Measurements from ENCODE around the gene OBSCN. TPM values are rescaled to one million over a fixed set of nuclear protein-coding genes. Genes with fewer than 3 reads are reported as not detected.

The OBSCN gene
- total and polyA plus RNA-seq, 2 donors (not counting 1 experiment from before 2014, with no cell fraction given): 10.0 to 63.9 TPM

- peaks cover 0 to 17% (median 5%) of the 10 kb centered on the region in 3 donors for H3K9me3 ChIP-seq (ENCODE audit: control extremely low read depth in 1 of 3, control insufficient read depth in 2 of 3, insufficient read depth in 1 of 3, low read length in 2 of 3)
- no peak for ATAC-seq (ENCODE audit: low read depth)
- POLR2A ChIA-PET: no interaction called here
- H3K27ac Mint-ChIP-seq: no peak overlapping the region
- H3K79me2 ChIP-seq (ENCODE audit: control insufficient read depth, insufficient read depth, low read length): no peaks in the 10 kb centered on the region
- H3K9me3 Mint-ChIP-seq (ENCODE audit: insufficient read depth): peaks cover 5% of the 10 kb centered on the region
- H3K27me3 Mint-ChIP-seq: no peaks in the 10 kb centered on the region
- H3K36me3 ChIP-seq (replicated peaks in 1 of 2; ENCODE audit: control extremely low read depth in 1 of 2, control insufficient read depth in 1 of 2, extremely low read depth in 1 of 2, insufficient read depth in 2 of 2, low read length in 1 of 2): no peaks in the 10 kb centered on the region
- H3K4me1 Mint-ChIP-seq: no peaks in the 10 kb centered on the region
- H3K27ac ChIP-seq (ENCODE audit: low read length in 2 of 2): no peak overlapping the region
- no peaks in the 10 kb centered on the region for H3K27me3 ChIP-seq (replicated peaks in 1 of 4; ENCODE audit: control extremely low read depth in 1 of 4, control insufficient read depth in 3 of 4, insufficient read depth in 4 of 4, low read length in 3 of 4)
- H3K4me3 ChIP-seq (ENCODE audit: control extremely low read depth in 1 of 5, extremely low read depth in 1 of 5, insufficient read depth in 1 of 5, low read depth in 2 of 5, low read length in 4 of 5): no peak overlapping the region
- no peak for DNase-seq
- no peak overlapping the region for H3K4me3 Mint-ChIP-seq
- intact Hi-C loops (cut with micrococcal nuclease): no loop called here
- TF ChIP-seq EZH2 (IDR thresholded peaks at IDR 0.05; ENCODE audit: borderline replicate concordance, insufficient read depth, low read depth, low read length, poor library complexity, severe bottlenecking): no peak
- TF ChIP-seq, protein P1, sequence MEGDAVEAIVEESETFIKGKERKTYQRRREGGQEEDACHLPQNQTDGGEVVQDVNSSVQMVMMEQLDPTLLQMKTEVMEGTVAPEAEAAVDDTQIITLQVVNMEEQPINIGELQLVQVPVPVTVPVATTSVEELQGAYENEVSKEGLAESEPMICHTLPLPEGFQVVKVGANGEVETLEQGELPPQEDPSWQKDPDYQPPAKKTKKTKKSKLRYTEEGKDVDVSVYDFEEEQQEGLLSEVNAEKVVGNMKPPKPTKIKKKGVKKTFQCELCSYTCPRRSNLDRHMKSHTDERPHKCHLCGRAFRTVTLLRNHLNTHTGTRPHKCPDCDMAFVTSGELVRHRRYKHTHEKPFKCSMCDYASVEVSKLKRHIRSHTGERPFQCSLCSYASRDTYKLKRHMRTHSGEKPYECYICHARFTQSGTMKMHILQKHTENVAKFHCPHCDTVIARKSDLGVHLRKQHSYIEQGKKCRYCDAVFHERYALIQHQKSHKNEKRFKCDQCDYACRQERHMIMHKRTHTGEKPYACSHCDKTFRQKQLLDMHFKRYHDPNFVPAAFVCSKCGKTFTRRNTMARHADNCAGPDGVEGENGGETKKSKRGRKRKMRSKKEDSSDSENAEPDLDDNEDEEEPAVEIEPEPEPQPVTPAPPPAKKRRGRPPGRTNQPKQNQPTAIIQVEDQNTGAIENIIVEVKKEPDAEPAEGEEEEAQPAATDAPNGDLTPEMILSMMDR (IDR thresholded peaks at IDR 0.05): no peak
- no peaks in the 10 kb centered on the region for H4K20me1 ChIP-seq (ENCODE audit: control insufficient read depth, insufficient read depth, low read length, poor library complexity, severe bottlenecking)
- no peaks in the 10 kb centered on the region for H3K4me1 ChIP-seq (ENCODE audit: control insufficient read depth in 2 of 2, insufficient read depth in 2 of 2, low read length in 2 of 2)
- 93% methylated on average over 15 of the region's 17 CpGs for WGBS (ENCODE audit: insufficient coverage)
- H3K9ac ChIP-seq (ENCODE audit: low read length): no peak overlapping the region
- CTCF ChIA-PET: no interaction called here
- no peak overlapping the region for H3K4me2 ChIP-seq (replicated peaks; ENCODE audit: low read depth, low read length, poor library complexity, severe bottlenecking)
- H2AFZ ChIP-seq (ENCODE audit: insufficient read depth, low read depth, low read length, poor library complexity, severe bottlenecking): no peak overlapping the region
Observed at GRCh38 chr1:228345201-228345930, 137.5 kb downstream of the OBSCN start.

DNA sequence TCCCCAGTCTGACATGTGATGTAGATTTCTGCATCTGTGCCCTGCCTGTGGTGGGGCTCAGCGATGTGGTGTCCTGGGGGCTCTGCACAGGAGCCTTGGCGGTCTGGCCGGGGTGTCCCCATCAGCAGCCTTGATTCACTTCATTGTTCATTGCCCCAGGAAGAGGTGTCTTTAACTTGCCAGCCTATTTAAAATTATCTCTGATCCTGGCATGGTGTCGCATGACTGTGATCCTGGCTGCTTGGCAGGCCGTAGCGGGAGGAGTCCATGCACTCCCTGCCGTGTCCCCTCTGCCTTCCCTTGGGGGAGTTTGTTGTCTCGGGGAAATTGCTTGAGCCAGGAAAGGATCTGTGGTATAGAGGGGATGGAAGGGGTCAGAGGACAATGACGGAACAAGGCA, 138.9 kb downstream of the OBSCN start:
- POLR2A ChIA-PET: no interaction called here
- CTCF ChIA-PET: no interaction called here
- Histone ChIP-seq H3K36me3 (replicated peaks in 1 of 2; ENCODE audit: control extremely low read depth in 1 of 2, control insufficient read depth in 1 of 2, extremely low read depth in 1 of 2, insufficient read depth in 2 of 2, low read length in 1 of 2) (no peaks in the 10 kb centered on the region), H4K20me1 (ENCODE audit: control insufficient read depth, insufficient read depth, low read length, poor library complexity, severe bottlenecking) (no peaks in the 10 kb centered on the region), H3K27me3 (replicated peaks in 1 of 4; ENCODE audit: control extremely low read depth in 1 of 4, control insufficient read depth in 3 of 4, insufficient read depth in 4 of 4, low read length in 3 of 4) (no peaks in the 10 kb centered on the region), H3K4me2 (replicated peaks; ENCODE audit: low read depth, low read length, poor library complexity, severe bottlenecking) (no peak overlapping the region), H2AFZ (ENCODE audit: insufficient read depth, low read depth, low read length, poor library complexity, severe bottlenecking) (no peak overlapping the region), H3K27ac (ENCODE audit: low read length in 2 of 2) (no peak overlapping the region), H3K79me2 (ENCODE audit: control insufficient read depth, insufficient read depth, low read length) (no peaks in the 10 kb centered on the region), H3K9me3 (ENCODE audit: control extremely low read depth in 1 of 3, control insufficient read depth in 2 of 3, insufficient read depth in 1 of 3, low read length in 2 of 3) (peaks cover 0 to 17% (median 5%) of the 10 kb centered on the region in 3 donors), H3K4me3 (ENCODE audit: control extremely low read depth in 1 of 5, extremely low read depth in 1 of 5, insufficient read depth in 1 of 5, low read depth in 2 of 5, low read length in 4 of 5) (no peak overlapping the region), H3K9ac (ENCODE audit: low read length) (no peak overlapping the region), H3K4me1 (ENCODE audit: control insufficient read depth in 2 of 2, insufficient read depth in 2 of 2, low read length in 2 of 2) (no peaks in the 10 kb centered on the region)
- TF ChIP-seq EZH2 (IDR thresholded peaks at IDR 0.05; ENCODE audit: borderline replicate concordance, insufficient read depth, low read depth, low read length, poor library complexity, severe bottlenecking): no peak
- TF ChIP-seq, protein P1 (IDR thresholded peaks at IDR 0.05): no peak
- Mint-ChIP-seq H3K4me3 (no peak overlapping the region), H3K27ac (no peak overlapping the region), H3K9me3 (ENCODE audit: insufficient read depth) (peaks cover 5% of the 10 kb centered on the region), H3K4me1 (no peaks in the 10 kb centered on the region), H3K27me3 (no peaks in the 10 kb centered on the region)
- WGBS (ENCODE audit: insufficient coverage): 93% methylated on average over 8 of the region's 9 CpGs
- ATAC-seq (ENCODE audit: low read depth): no peak
- intact Hi-C loops (cut with micrococcal nuclease): no loop called here
- no peak for DNase-seq
